Suprapubic skin (tissue), 3 donors: ENCODE data around the gene SMC2.

Experiments
- CTCF ChIP-seq, 2 donors: fragments of 200-600 bp in 1 of 2; fragments of 450-650 bp in 1 of 2; sonication (generic) in 1 of 2; IDR thresholded peaks; one replicate each; pipeline ENCODE4 v1.5.1; 2016 to 2019; ENCODE audit warnings: antibody characterized with exemption in 2 of 2, mild to moderate bottlenecking in 1 of 2, moderate library complexity in 1 of 2
- POLR2A ChIP-seq, 2 donors: fragments of 450-650 bp; IDR thresholded peaks; one replicate each; pipeline ENCODE4 v1.6.1; 2017; ENCODE audit warnings: antibody characterized with exemption in 2 of 2, mild to moderate bottlenecking in 2 of 2, moderate library complexity in 2 of 2

GRCh38 chr9:104093647-104094533 is at the start of gene SMC2:
- TF ChIP-seq CTCF (IDR thresholded peaks at IDR 0.05): no peak
- peak in 1 of 2 donors; percentile 34 for TF ChIP-seq POLR2A (IDR thresholded peaks at IDR 0.05)
